Neural crest cell (in vitro differentiated cells): ENCODE measurements around the gene BRWD1. TPM values are rescaled to one million over a fixed set of nuclear protein-coding genes. Genes with fewer than 3 reads are reported as not detected.
A peak's percentile ranks its signal among the peaks of the same experiment; 100 is the strongest.

Experiments
- DNase-seq: peaks from one replicate; pipeline ENCODE4 v3.0.0; 2021; ENCODE audit warnings: low read depth, mixed read lengths, low spot score
- H3K27ac Mint-ChIP-seq: one replicate; pipeline ENCODE4 v1.8.0; 2021; ENCODE audit warnings: mild to moderate bottlenecking, mixed read lengths; ENCODE audit not compliant: unreplicated experiment
- H3K27me3 Mint-ChIP-seq: 2 replicates; pipeline ENCODE4 v1.8.0; 2021; ENCODE audit warnings: low read depth, mild to moderate bottlenecking, mixed read lengths
- H3K36me3 Mint-ChIP-seq: 2 replicates; pipeline ENCODE4 v1.8.0; 2021; ENCODE audit warnings: low read depth, mild to moderate bottlenecking, mixed read lengths
- H3K4me1 Mint-ChIP-seq: 2 replicates; pipeline ENCODE4 v1.8.0; 2021; ENCODE audit warnings: mixed read lengths
- H3K4me3 Mint-ChIP-seq: one replicate; pipeline ENCODE4 v1.8.0; 2021; ENCODE audit warnings: mild to moderate bottlenecking, mixed read lengths
- H3K9me3 Mint-ChIP-seq: 2 replicates; pipeline ENCODE4 v1.8.0; 2021; ENCODE audit warnings: mixed read lengths
- CTCF ChIP-seq: fragments of 200-600 bp; sonication (generic); conservative IDR thresholded peaks from 2 replicates; pipeline ENCODE4 v1.5.0; 2021; ENCODE audit warnings: antibody characterized with exemption, mild to moderate bottlenecking
- total RNA-seq: library from RNA; stranded (reverse); gene quantifications from 2 replicates; pipeline ENCODE4 v1.2.1, GENCODE V29; 2021

Gene BRWD1
- total RNA-seq, 1 donor from 2014 or later = 38.4 TPM

GRCh38 chr21:39209334-39209688 is 104.1 kb downstream of the BRWD1 start:
- Mint-ChIP-seq H3K4me1 (no peaks in the 10 kb centered on the region), H3K27me3 (no peaks in the 10 kb centered on the region), H3K27ac (no peak overlapping the region), H3K9me3 (no peaks in the 10 kb centered on the region), H3K36me3 (peaks cover 18% of the 10 kb centered on the region), H3K4me3 (no peak overlapping the region)
- DNase-seq = no peak
- TF ChIP-seq CTCF = no peak

- Mint-ChIP-seq H3K27me3 (no peaks in the 10 kb centered on the region), H3K27ac (peak overlapping the region; percentile 75), H3K36me3 (peaks cover 18% of the 10 kb centered on the region), H3K4me1 (no peaks in the 10 kb centered on the region), H3K4me3 (no peak overlapping the region), H3K9me3 (no peaks in the 10 kb centered on the region)
- DNase-seq = no peak
- no peak for TF ChIP-seq CTCF
Observed at GRCh38 chr21:39208624-39209333, 104.7 kb downstream of the BRWD1 start.

GRCh38 chr21:39204134-39204533 is 109.3 kb downstream of the BRWD1 start:
- no peaks in the 10 kb centered on the region for H3K9me3 Mint-ChIP-seq
- H3K36me3 Mint-ChIP-seq = peaks cover 21% of the 10 kb centered on the region
- TF ChIP-seq CTCF = peak; percentile 53
- H3K27me3 Mint-ChIP-seq = no peaks in the 10 kb centered on the region
- no peaks in the 10 kb centered on the region for H3K4me1 Mint-ChIP-seq
- no peak for DNase-seq
- H3K4me3 Mint-ChIP-seq = no peak overlapping the region
- H3K27ac Mint-ChIP-seq = no peak overlapping the region

- Mint-ChIP-seq H3K9me3 (no peaks in the 10 kb centered on the region), H3K27me3 (no peaks in the 10 kb centered on the region), H3K4me1 (no peaks in the 10 kb centered on the region), H3K36me3 (peaks cover 14% of the 10 kb centered on the region), H3K4me3 (no peak overlapping the region), H3K27ac (no peak overlapping the region)
- no peak for TF ChIP-seq CTCF
- DNase-seq = no peak
Observed at GRCh38 chr21:39198800-39199199, 114.6 kb downstream of the BRWD1 start.

- Mint-ChIP-seq H3K4me3 (no peak overlapping the region), H3K4me1 (no peaks in the 10 kb centered on the region), H3K27me3 (no peaks in the 10 kb centered on the region), H3K36me3 (peaks cover 10% of the 10 kb centered on the region), H3K27ac (no peak overlapping the region), H3K9me3 (no peaks in the 10 kb centered on the region)
- TF ChIP-seq CTCF = no peak
- no peak for DNase-seq
Observed at GRCh38 chr21:39197448-39198233, 115.8 kb downstream of the BRWD1 start.
